Left renal cortex interstitium (tissue), 4 donors: ENCODE measurements around the gene STARD7. TPM values are rescaled to one million over a fixed set of nuclear protein-coding genes. Genes with fewer than 3 reads are reported as not detected.
A peak's percentile ranks its signal among the peaks of the same experiment; 100 is the strongest.
"Not testable (repeated sequence)": the region's sequence is repeated elsewhere in the genome, so short reads cannot be mapped to it uniquely, and the experiment has no call there.

ENCODE experiments used
- DNase-seq, 4 donors: peaks; one replicate each; pipeline ENCODE4 v3.0.0-alpha.2; 2013; ENCODE audit warnings: low read depth in 4 of 4, low spot score in 2 of 4, missing footprints in 1 of 4
- polyA plus RNA-seq, 4 donors: library from polyadenylated mRNA; unstranded; fragments of 120-200 nt; gene quantifications; one replicate each; pipeline ENCODE4 v1.2.1, GENCODE V29; 2013; ENCODE audit not compliant: insufficient read length in 4 of 4

Gene STARD7
- polyA plus RNA-seq, 4 donors: 122 to 146 (median 138) TPM

- no peak for DNase-seq
Measured at GRCh38 chr2:96151595-96152303, 56.9 kb downstream of the STARD7 start.

GRCh38 chr2:96150791-96151594 lies 57.6 kb downstream of the STARD7 start:
- no peak for DNase-seq

GRCh38 chr2:96150007-96150640 lies 58.5 kb downstream of the STARD7 start:
- DNase-seq: no peak

GRCh38 chr2:96148410-96149217 lies 60.0 kb downstream of the STARD7 start:
- peak in 2 of 4 donors; percentile 56 to 63 for DNase-seq

GRCh38 chr2:96147593-96148201 lies 60.9 kb downstream of the STARD7 start:
- DNase-seq: no peak

- no peak for DNase-seq
Measured at GRCh38 chr2:96146881-96147592, 61.6 kb downstream of the STARD7 start.

- no peak for DNase-seq
Measured at GRCh38 chr2:96146153-96146880, 62.3 kb downstream of the STARD7 start.

GRCh38 chr2:96145848-96146152 lies 62.8 kb downstream of the STARD7 start:
- no peak for DNase-seq

GRCh38 chr2:96145036-96145847 lies 63.4 kb downstream of the STARD7 start, which contains the start of gene DUSP2:
DUSP2 (minus strand) TSS chr2:96145440; CDS start chr2:96145354, 86 bp downstream.
- DNase-seq: no peak

GRCh38 chr2:96144481-96145035 lies 64.1 kb downstream of the STARD7 start:
- no peak for DNase-seq

GRCh38 chr2:96143848-96144480 lies 64.7 kb downstream of the STARD7 start:
- no peak for DNase-seq

- DNase-seq: no peak
Measured at GRCh38 chr2:96143231-96143847, 65.3 kb downstream of the STARD7 start.

GRCh38 chr2:96142217-96143113 lies 66.2 kb downstream of the STARD7 start:
- no peak for DNase-seq

- DNase-seq: not testable (repeated sequence)
Measured at GRCh38 chr2:96141624-96141967, 67.0 kb downstream of the STARD7 start.

- DNase-seq: no peak
Measured at GRCh38 chr2:96140941-96141623, 67.5 kb downstream of the STARD7 start.
